Duodenal mucosa (tissue), 2 donors: ENCODE data around the gene DHX30.

Source experiments
- H3K27ac ChIP-seq: one replicate; pipeline ENCODE4 v1.7.0; 2013; ENCODE audit warnings: low read depth, low read length
- H3K27me3 ChIP-seq, 2 donors: one replicate each; pipeline ENCODE4 v1.7.0; 2013; ENCODE audit warnings: low read length in 2 of 2, control low read depth in 1 of 2; ENCODE audit not compliant: insufficient read depth in 2 of 2, control insufficient read depth in 1 of 2
- H3K36me3 ChIP-seq, 2 donors: one replicate each; pipeline ENCODE4 v1.7.0; 2013; ENCODE audit warnings: low read length in 2 of 2, control low read depth in 1 of 2; ENCODE audit not compliant: insufficient read depth in 2 of 2, control insufficient read depth in 1 of 2
- H3K4me1 ChIP-seq, 2 donors: one replicate each; pipeline ENCODE4 v1.7.0; 2013; ENCODE audit warnings: low read length in 2 of 2, control low read depth in 1 of 2; ENCODE audit not compliant: insufficient read depth in 2 of 2, control insufficient read depth in 1 of 2
- H3K4me3 ChIP-seq, 2 donors: one replicate each; pipeline ENCODE4 v1.7.0; 2013; ENCODE audit warnings: low read length in 2 of 2, low read depth in 1 of 2
- H3K9ac ChIP-seq, 2 donors: one replicate each; pipeline ENCODE4 v1.7.0; 2013; ENCODE audit warnings: low read length in 2 of 2, low read depth in 1 of 2
- H3K9me3 ChIP-seq, 2 donors: one replicate each; pipeline ENCODE4 v1.7.0; 2013; ENCODE audit warnings: low read length in 2 of 2, control low read depth in 1 of 2; ENCODE audit not compliant: control insufficient read depth in 1 of 2

The DHX30 gene

GRCh38 chr3:47895241-47895640 lies 92.3 kb downstream of the DHX30 start:
- peaks cover 4 to 9% of the 10 kb centered on the region in 2 donors for H3K4me1 ChIP-seq
- no peak overlapping the region for H3K9ac ChIP-seq
- no peaks in the 10 kb centered on the region for H3K27me3 ChIP-seq
- H3K4me3 ChIP-seq: no peak overlapping the region
- H3K9me3 ChIP-seq: no peaks in the 10 kb centered on the region
- peaks cover 17 to 26% of the 10 kb centered on the region in 2 donors for H3K36me3 ChIP-seq
- no peak overlapping the region for H3K27ac ChIP-seq

GRCh38 chr3:47896736-47897135 lies 93.8 kb downstream of the DHX30 start:
- peaks cover 5 to 16% of the 10 kb centered on the region in 2 donors for H3K36me3 ChIP-seq
- H3K9me3 ChIP-seq: no peaks in the 10 kb centered on the region
- H3K27ac ChIP-seq: no peak overlapping the region
- no peak overlapping the region for H3K4me3 ChIP-seq
- no peak overlapping the region for H3K9ac ChIP-seq
- H3K4me1 ChIP-seq: peaks cover 0 to 10% of the 10 kb centered on the region in 2 donors
- no peaks in the 10 kb centered on the region for H3K27me3 ChIP-seq

DNA sequence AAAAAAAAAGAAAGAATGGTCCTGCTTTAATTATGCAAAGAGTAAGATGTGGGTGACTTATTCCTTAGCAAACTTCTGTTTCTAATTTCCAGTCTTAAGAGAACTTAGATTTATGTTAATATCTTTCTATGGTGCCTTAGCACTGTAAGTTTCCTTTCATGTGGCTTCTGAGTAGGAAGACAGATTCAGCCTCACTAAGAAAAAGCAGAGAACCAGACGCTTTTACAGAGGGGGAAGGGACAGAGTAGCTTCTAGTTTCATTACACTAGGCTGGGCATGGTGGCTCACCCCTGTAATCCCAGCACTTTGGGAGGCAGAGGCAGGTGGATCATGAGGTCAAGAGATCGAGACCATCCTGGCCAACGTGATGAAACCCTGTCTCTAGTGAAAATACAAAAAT lies 95.0 kb downstream of the DHX30 start:
- H3K36me3 ChIP-seq: peaks cover 0 to 10% of the 10 kb centered on the region in 2 donors
- no peak overlapping the region for H3K27ac ChIP-seq
- H3K27me3 ChIP-seq: no peaks in the 10 kb centered on the region
- no peak overlapping the region for H3K9ac ChIP-seq
- no peak overlapping the region for H3K4me3 ChIP-seq
- no peaks in the 10 kb centered on the region for H3K9me3 ChIP-seq
- peaks cover 0 to 15% of the 10 kb centered on the region in 2 donors for H3K4me1 ChIP-seq

DNA sequence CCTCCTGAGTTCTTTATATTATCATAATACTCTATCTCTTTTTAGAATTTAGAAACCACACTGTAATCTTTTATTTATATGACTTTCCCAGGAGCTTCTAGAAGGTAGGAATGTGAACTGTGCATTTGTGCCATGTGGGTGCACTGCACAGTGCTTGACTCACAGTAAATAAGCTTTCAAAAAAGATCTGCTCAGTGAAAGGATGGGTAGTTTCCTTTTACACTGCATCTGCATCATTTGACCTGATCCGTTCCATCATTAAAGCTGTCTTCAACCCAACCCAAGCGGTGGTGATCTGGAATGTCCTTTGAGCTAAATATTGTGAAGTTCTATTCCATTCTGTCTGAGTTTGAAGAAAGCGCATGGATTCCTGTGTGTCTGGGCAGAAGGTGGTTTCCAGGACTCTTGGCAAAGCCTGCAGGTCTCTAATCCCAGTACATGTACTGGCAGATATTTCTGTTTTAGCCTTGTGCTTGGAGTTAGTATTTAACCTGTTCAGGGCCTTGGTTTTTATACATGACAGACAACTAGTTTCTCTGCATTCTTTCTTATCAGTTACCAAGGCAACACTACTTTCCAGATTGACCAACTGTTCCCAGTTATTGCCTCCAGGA lies 96.7 kb downstream of the DHX30 start:
- H3K36me3 ChIP-seq: peaks cover 0 to 8% of the 10 kb centered on the region in 2 donors
- H3K4me1 ChIP-seq: peaks cover 0 to 16% of the 10 kb centered on the region in 2 donors
- no peak overlapping the region for H3K4me3 ChIP-seq
- H3K27ac ChIP-seq: no peak overlapping the region
- no peaks in the 10 kb centered on the region for H3K9me3 ChIP-seq
- H3K27me3 ChIP-seq: no peaks in the 10 kb centered on the region
- H3K9ac ChIP-seq: no peak overlapping the region
